Measurements from ENCODE around the gene AHNAK.

- TF ChIP-seq POLR2A (IDR thresholded peaks at IDR 0.05; ENCODE audit: low read depth, low read length) (no peak), POLR2AphosphoS5 (IDR thresholded peaks at IDR 0.05; ENCODE audit: low read depth, low read length) (no peak), TAF1 (IDR thresholded peaks at IDR 0.05; ENCODE audit: borderline replicate concordance, low read depth, low read length) (no peak)
Observed at GRCh38 chr11:62399878-62400266, 146.7 kb downstream of the AHNAK start.

Data from GM12892 (cell line).